ENCODE results near the gene KCNE3. TPM values are rescaled to one million over a fixed set of nuclear protein-coding genes. Genes with fewer than 3 reads are reported as not detected.

The KCNE3 gene
- total and polyA plus RNA-seq, 2 of the 13 experiments (the other 11 are each of a cell fraction or from before 2014, with no cell fraction given): 0.33 to 2.2 TPM

- no peak for TF ChIP-seq ELK4 (CRISPR knock-in tag; IDR thresholded peaks at IDR 0.05; ENCODE audit: borderline replicate concordance)
- TF ChIP-seq GATAD1 (CRISPR knock-in tag; IDR thresholded peaks at IDR 0.05): peak; percentile 51
- TF ChIP-seq ZNF20 (CRISPR knock-in tag; IDR thresholded peaks at IDR 0.05): no peak
- no peak for TF ChIP-seq IRX3 (CRISPR knock-in tag; IDR thresholded peaks at IDR 0.05; ENCODE audit: borderline replicate concordance, low read depth)
- no peak for TF ChIP-seq TOE1 (CRISPR knock-in tag; IDR thresholded peaks at IDR 0.05)
- TF ChIP-seq ZNF468 (CRISPR knock-in tag; IDR thresholded peaks at IDR 0.05): no peak
- no peak for TF ChIP-seq ATF7-NPFF (CRISPR knock-in tag; IDR thresholded peaks at IDR 0.05; ENCODE audit: low read depth)
- peak; percentile 36; the same call in 1 of the 2 replicates for TF ChIP-seq ZMYM3 (CRISPR knock-in tag; IDR thresholded peaks at IDR 0.05)
- TF ChIP-seq KAT8 (CRISPR knock-in tag; IDR thresholded peaks at IDR 0.05): peak; percentile 69
- TF ChIP-seq CHCHD3 (CRISPR knock-in tag; IDR thresholded peaks at IDR 0.05): no peak
- TF ChIP-seq ZNF572 (CRISPR knock-in tag; IDR thresholded peaks at IDR 0.05): no peak
- no peak for TF ChIP-seq THAP7 (CRISPR knock-in tag; IDR thresholded peaks at IDR 0.05)
- TF ChIP-seq NCOA5 (CRISPR knock-in tag; IDR thresholded peaks at IDR 0.05): no peak
- TF ChIP-seq ZNF335 (CRISPR knock-in tag; IDR thresholded peaks at IDR 0.05): peak; percentile 30; the same call in 1 of the 2 replicates
- no peak for TF ChIP-seq ESRRA (CRISPR knock-in tag; IDR thresholded peaks at IDR 0.05; ENCODE audit: low read depth)
- TF ChIP-seq JDP2 (CRISPR knock-in tag; IDR thresholded peaks at IDR 0.05; ENCODE audit: borderline replicate concordance): no peak
- no peak for TF ChIP-seq MXD1 (CRISPR knock-in tag; IDR thresholded peaks at IDR 0.05)
- TF ChIP-seq IRF1 (CRISPR knock-in tag; IDR thresholded peaks at IDR 0.05; ENCODE audit: low read depth): no peak
- no peak for TF ChIP-seq ZEB1 (IDR thresholded peaks at IDR 0.05; ENCODE audit: insufficient replicate concordance, low read depth)
- TF ChIP-seq CEBPZ (IDR thresholded peaks at IDR 0.05; ENCODE audit: low read length): no peak
- no peak for TF ChIP-seq SRSF1 (optimal IDR thresholded peaks at IDR 0.05; ENCODE audit: low read depth, low read length)
- no peak for TF ChIP-seq ZBTB37 (CRISPR knock-in tag; IDR thresholded peaks at IDR 0.05)
- TF ChIP-seq TCF7L2 (IDR thresholded peaks at IDR 0.05; ENCODE audit: low read depth, low read length): no peak
- TF ChIP-seq GZF1 (CRISPR knock-in tag; IDR thresholded peaks at IDR 0.05): no peak
Measured at GRCh38 chr11:74462009-74462408, 5.3 kb downstream of the KCNE3 start (continued).

Measured in HepG2 (cell line).